ENCODE results near the gene GPR61.

The GPR61 gene

GRCh38 chr1:109537450-109538178 lies 2.1 kb upstream of the GPR61 start:
- no peak for DNase-seq

- DNase-seq, result no peak
Measured at GRCh38 chr1:109538827-109539555, 681 bp upstream of the GPR61 start.

- DNase-seq, result no peak
Measured at GRCh38 chr1:109541102-109541501, 1.4 kb downstream of the GPR61 start.

- no peak for DNase-seq
Measured at GRCh38 chr1:109542657-109543056, 3.0 kb downstream of the GPR61 start.

- DNase-seq, result no peak
Measured at GRCh38 chr1:109543283-109543987, 3.8 kb downstream of the GPR61 start.

- no peak for DNase-seq
Measured at GRCh38 chr1:109543988-109544735, 4.5 kb downstream of the GPR61 start.

- DNase-seq, result peak; percentile 98
Measured at GRCh38 chr1:109546311-109547109, 6.8 kb downstream of the GPR61 start.

GRCh38 chr1:109547463-109548320 lies 8.0 kb downstream of the GPR61 start:
- DNase-seq, result no peak

GRCh38 chr1:109548321-109549267 lies 8.9 kb downstream of the GPR61 start, which contains the start of gene GNAI3:
GNAI3 (plus strand) TSS chr1:109548615; CDS start chr1:109548721, 106 bp downstream.
- peak; percentile 98 for DNase-seq

GRCh38 chr1:109556563-109556962 lies 16.9 kb downstream of the GPR61 start:
- no peak for DNase-seq

GRCh38 chr1:109557520-109557919 lies 17.8 kb downstream of the GPR61 start:
- no peak for DNase-seq

GRCh38 chr1:109559995-109560394 lies 20.3 kb downstream of the GPR61 start:
- DNase-seq, result no peak

GRCh38 chr1:109564194-109564878 lies 24.7 kb downstream of the GPR61 start:
- no peak for DNase-seq

- DNase-seq, result no peak
Measured at GRCh38 chr1:109565241-109565640, 25.6 kb downstream of the GPR61 start.

GRCh38 chr1:109566982-109567381 lies 27.3 kb downstream of the GPR61 start:
- no peak for DNase-seq

GRCh38 chr1:109567877-109568672 lies 28.4 kb downstream of the GPR61 start:
- no peak for DNase-seq

- DNase-seq, result no peak
Measured at GRCh38 chr1:109569323-109569722, 29.7 kb downstream of the GPR61 start.

GRCh38 chr1:109570414-109570813 lies 30.7 kb downstream of the GPR61 start:
- no peak for DNase-seq
